GM19463 (cell line): ENCODE data around the gene SENP8.

Experiments used
- ATAC-seq: cut with Tn5 transposase; IDR thresholded peaks from one replicate; pipeline ENCODE4 v1.9.1; 2021; ENCODE audit warnings: mild to moderate bottlenecking, moderate library complexity; ENCODE audit not compliant: unreplicated experiment

The SENP8 gene

GRCh38 chr15:72173864-72174550, 55.8 kb downstream of the SENP8 start:
- no peak for ATAC-seq

- ATAC-seq = no peak
Observed at GRCh38 chr15:72174551-72175165, 56.5 kb downstream of the SENP8 start.

GRCh38 chr15:72175186-72176044, 57.2 kb downstream of the SENP8 start:
- ATAC-seq = no peak

DNA sequence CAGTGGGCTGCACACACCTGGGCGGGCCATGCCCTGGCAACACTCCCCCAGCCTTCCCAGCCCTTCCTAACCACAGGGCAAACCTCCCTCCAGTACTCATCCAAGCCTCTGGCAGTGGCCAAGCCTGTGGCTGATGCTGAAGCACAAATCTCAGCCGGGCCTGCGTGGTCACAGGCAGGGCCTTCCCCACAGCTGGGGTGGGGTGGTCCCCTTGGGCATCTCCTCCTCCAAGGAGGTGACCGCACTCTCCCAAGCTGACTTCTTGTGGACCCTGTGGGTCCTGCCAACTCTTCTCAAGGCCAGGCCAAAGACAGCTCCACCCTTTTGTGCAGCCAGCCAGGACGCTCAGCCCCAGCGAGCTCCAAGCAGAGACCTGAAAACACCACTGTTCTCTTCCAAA, 58.0 kb downstream of the SENP8 start:
- no peak for ATAC-seq

DNA sequence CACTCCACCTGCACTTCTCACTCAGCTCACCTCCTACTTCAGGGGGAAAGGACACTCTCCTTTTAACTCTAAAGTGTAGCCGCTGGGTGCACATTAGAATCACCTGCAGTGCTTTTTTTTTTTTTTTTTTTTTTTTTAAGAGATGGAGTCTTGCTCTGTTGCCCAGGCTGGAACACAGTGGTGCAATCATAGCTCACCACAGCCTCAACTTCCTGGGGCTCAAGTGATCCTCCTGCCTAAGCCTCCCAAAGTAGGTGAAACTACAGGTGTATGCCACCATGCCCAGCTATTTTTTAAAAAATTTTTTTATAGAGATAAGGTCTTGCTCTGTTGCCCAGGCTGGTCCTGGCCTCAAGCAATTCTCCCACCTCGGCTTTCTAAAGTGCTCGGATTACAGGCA, 58.5 kb downstream of the SENP8 start:
- ATAC-seq = no peak

DNA sequence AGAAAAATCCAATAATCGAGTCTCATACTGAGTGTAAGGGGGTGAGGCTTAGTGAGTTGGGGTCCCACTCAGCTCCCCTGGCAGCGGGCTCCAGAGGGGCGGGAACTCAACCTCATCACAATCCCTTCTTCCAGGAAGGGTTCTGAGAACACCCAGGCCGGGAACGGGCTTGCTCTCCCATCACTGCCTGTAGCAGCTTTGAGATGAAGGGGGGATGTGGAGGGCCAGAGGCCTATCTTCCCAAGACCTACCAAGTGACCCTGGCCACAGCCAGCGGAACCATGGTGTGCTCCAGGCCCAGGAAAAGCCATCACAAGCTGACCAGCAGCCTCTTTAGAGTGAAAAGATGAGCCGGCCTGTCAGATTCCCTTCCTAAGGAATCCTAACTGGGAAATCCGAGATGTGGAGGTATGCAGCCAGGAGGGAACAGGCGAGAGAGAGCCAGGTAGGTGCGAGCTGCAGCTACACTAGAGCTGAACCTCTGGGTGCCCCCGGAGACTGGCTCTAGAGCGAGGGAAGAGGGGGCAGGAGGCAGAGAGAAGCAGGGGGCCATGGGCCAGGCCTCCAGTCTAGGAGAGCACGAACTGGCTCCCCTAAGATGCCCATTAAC, 60.9 kb downstream of the SENP8 start:
- no peak for ATAC-seq

DNA sequence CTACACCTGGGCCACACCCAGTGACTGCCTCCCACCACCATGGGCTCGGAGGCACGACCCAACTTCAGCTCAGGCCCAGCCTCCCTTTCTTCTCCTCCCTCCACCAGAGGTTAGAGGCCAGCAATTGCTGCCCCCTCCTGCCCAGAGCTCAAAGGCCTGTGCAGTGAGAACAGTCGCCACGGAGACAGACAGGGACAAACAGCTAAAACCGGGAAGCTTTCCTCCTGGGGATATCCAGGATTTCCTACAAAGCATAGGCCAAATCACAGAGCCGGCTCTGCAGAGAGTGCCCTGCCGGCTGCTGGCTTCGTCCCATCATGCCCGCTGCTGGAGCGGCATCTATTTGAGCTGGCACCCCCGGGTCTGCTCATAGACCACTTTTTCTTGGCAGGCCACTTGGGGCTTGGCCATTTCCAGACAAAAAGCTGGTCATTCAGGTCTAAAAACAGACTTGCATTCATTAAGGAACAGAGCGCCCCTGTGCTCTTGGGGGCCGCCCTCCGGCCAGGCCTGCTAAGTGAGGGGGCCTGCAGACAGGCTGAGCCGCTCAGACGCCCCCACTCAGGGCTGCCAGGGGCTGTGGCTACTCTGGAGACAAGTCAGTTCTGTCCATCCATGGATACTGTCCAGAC, 61.9 kb downstream of the SENP8 start:
- no peak for ATAC-seq

- ATAC-seq = no peak
Observed at GRCh38 chr15:72180761-72181324, 62.6 kb downstream of the SENP8 start.

DNA sequence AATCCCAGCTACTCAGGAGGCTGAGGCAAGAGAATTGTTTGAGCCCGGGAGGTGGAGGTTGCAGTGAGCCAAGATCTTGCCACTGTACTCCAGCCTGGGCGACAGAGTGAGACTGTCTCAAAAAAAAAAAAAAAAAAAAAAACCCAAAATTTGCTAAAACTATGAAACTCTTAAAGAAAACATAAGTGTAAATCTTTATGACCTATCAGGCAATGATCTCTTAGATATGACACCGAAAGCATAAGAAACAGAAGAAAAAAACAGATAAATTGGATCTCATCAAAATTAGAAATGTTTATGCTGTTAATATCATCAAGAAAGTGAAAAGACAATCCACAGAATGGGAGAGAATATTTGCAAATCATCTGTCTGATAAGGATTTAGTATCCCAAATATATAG, 64.0 kb downstream of the SENP8 start:
- ATAC-seq = no peak

DNA sequence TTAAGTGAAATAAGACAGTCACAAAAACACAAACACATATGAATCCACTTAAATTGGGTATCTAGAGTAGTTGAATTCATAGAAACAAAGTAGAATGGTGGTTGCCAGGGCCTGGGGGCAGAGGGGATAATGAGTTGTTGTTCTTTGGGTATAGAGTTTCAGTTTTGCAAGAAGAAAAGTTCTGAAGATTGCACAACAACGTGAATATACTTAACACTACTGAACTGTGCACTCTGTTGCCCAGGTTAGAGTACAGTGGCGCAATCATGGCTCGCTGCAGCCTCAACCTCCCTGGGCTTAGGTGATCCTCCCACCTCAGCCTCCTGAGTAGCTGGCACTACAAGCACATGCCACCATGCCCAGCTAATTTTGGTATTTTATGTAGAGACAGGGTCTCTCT, 64.5 kb downstream of the SENP8 start:
- ATAC-seq = no peak

- ATAC-seq = no peak
Observed at GRCh38 chr15:72183781-72184164, 65.6 kb downstream of the SENP8 start.

- no peak for ATAC-seq
Observed at GRCh38 chr15:72184165-72184811, 66.1 kb downstream of the SENP8 start.

DNA sequence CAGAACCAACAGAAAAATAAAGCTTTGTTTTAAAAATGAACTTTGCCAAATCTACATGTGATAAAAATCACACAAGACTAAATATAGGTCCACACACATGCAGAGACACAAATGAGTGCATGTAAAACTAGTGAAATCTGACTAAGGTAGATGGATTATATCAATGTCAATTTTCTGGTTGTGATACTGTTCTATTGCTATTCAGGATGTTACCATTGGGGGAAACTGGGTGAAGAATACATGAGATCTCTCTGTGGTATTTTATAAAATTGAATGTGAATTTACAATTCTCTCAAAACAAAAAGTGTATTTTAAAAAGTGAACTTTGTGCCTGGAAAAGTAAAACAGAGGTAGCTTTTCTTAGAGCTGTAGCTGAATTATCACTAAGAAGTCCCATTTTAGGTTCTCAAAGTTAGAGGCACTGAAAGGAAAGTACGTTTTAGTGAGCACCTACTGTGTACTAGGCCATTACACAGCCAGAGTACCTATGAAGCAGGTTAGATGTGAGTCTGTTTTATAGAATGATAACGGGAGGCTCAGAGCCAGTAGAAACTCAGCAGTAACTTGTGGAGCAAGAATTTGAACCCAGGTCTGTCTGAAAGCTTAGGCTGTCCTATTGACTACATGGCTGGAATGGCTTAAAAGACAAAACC, 71.2 kb downstream of the SENP8 start:
- no peak for ATAC-seq

DNA sequence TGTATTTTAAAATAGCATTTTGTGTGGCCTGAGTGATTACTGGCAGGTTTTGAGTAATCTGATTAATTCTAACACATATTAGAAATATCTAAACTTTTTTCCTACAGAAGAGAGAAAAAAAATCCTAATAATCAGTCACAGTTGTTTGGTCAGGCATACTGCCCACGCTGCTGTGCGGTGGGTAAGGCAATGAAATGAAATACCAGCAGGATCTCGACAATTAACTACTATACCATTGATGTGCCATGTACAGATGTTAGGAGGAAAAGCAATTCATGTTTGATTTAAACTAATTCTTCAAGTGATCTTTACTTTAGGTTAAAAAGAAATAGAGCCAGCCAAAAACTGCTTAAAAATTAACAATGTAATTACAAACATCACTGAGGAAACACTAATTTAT, 74.2 kb downstream of the SENP8 start:
- no peak for ATAC-seq
